ENCODE measurements around the gene UCP3. TPM values are rescaled to one million over a fixed set of nuclear protein-coding genes. Genes with fewer than 3 reads are reported as not detected.

The UCP3 gene
- total and polyA plus RNA-seq, 10 of the 15 experiments (the other 5 are each of a cell fraction or from before 2014, with no cell fraction given): 0.02 to 1.9 (median 0.94) TPM

GRCh38 chr11:74004046-74004695 is 4.7 kb downstream of the UCP3 start:
- Histone ChIP-seq H3K79me2 (ENCODE audit: control insufficient read depth, insufficient read depth, low read length) (no peaks in the 10 kb centered on the region), H3K4me3 (no peak overlapping the region), H3K9ac (ENCODE audit: control insufficient read depth, insufficient read depth, low read length) (no peak overlapping the region), H3K27me3 (replicated peaks in 1 of 2; ENCODE audit: control insufficient read depth in 2 of 2, insufficient read depth in 2 of 2, low read length in 1 of 2) (no peaks in the 10 kb centered on the region), H3K4me2 (ENCODE audit: control insufficient read depth, insufficient read depth) (no peak overlapping the region), H4K20me1 (ENCODE audit: control insufficient read depth, insufficient read depth) (no peaks in the 10 kb centered on the region), H3K36me3 (ENCODE audit: control insufficient read depth in 2 of 2, insufficient read depth in 2 of 2, low read length in 1 of 2) (no peaks in the 10 kb centered on the region; a peak in 1 of 4 replicates), H3K9me3 (replicated peaks; ENCODE audit: control insufficient read depth, insufficient read depth, low read length) (no peaks in the 10 kb centered on the region), H3K4me1 (ENCODE audit: control insufficient read depth, insufficient read depth, low read length) (peaks cover 13% of the 10 kb centered on the region), H2AFZ (ENCODE audit: control insufficient read depth, low read depth, low read length) (no peak overlapping the region), H3K27ac (ENCODE audit: control insufficient read depth, insufficient read depth) (no peak overlapping the region)
- 99% methylated on average over 4 of the region's 6 CpGs for whole genome bisulfite sequencing (ENCODE audit: insufficient coverage, insufficient replicate concordance, low lambda C conversion rate, missing lambda C conversion rate)
- SMC1A ChIA-PET (ENCODE audit: uncharacterized antibody, unreplicated experiment): interaction anchor here (1.1 to 1.9 kb wide), 3 partner anchors 10 to 43 kb away, joined by 3 to 13 read pairs (median 7); no protein-coding TSS in a partner anchor
- in situ Hi-C loops (cut with MboI): no loop called here
- CTCF ChIA-PET: interaction anchor here (0.6 to 2.4 kb wide), 5 partner anchors 9 to 35 kb away, joined by 3 to 11 read pairs (median 4); no protein-coding TSS in a partner anchor
- ATAC-seq (no peak), DNase-seq (ENCODE audit: low read depth, low spot score) (no peak), FAIRE-seq (no peak)
- intact Hi-C loops (cut with micrococcal nuclease; ENCODE audit: unreplicated experiment): no loop called here
- no peak for TF ChIP-seq SP1 (IDR thresholded peaks at IDR 0.05; ENCODE audit: low read depth, low read length)
- TF ChIP-seq ZBTB11 (CRISPR knock-in tag; IDR thresholded peaks at IDR 0.05): no peak
- TF ChIP-seq PAX5 (IDR thresholded peaks at IDR 0.05; ENCODE audit: borderline replicate concordance, low read depth, low read length): no peak
- no peak for TF ChIP-seq GABPA (IDR thresholded peaks at IDR 0.05; ENCODE audit: low read depth)
- TF ChIP-seq MLLT1 (IDR thresholded peaks at IDR 0.05): no peak
- no peak for TF ChIP-seq KAT2A (conservative IDR thresholded peaks at IDR 0.05; ENCODE audit: control insufficient read depth, low read depth, low read length)
- no peak for TF ChIP-seq BACH1 (IDR thresholded peaks at IDR 0.05; ENCODE audit: borderline replicate concordance)
- TF ChIP-seq SMC3 (IDR thresholded peaks at IDR 0.05; ENCODE audit: borderline replicate concordance, low read length): no peak
- TF ChIP-seq POLR2AphosphoS2 (IDR thresholded peaks at IDR 0.05; ENCODE audit: low read depth, low read length): no peak
- TF ChIP-seq CREM (IDR thresholded peaks at IDR 0.05; ENCODE audit: low read depth): no peak
- TF ChIP-seq RB1 (IDR thresholded peaks at IDR 0.05; ENCODE audit: borderline replicate concordance): no peak
- no TSS peak for BruUV-seq (replicated peaks)
- POLR2A ChIA-PET: interaction anchor here (1.1 kb wide), 1 partner anchor 12 kb away, joined by 3 read pairs; no protein-coding TSS in a partner anchor
- RAD21 ChIA-PET (ENCODE audit: unreplicated experiment): interaction anchor here (2.5 to 2.6 kb wide), 2 partner anchors 9 to 23 kb away, joined by 7 to 12 read pairs; partner anchors contain the start of gene UCP2

Measured in GM12878 (cell line).